Gastroesophageal sphincter (tissue), 4 donors: ENCODE results near the gene ZNF266. TPM values are rescaled to one million over a fixed set of nuclear protein-coding genes. Genes with fewer than 3 reads are reported as not detected.

Experiments
- ATAC-seq: fragments of 150-250 bp; one replicate; pipeline ENCODE4 v1.9.1; 2016; ENCODE audit warnings: mild to moderate bottlenecking, moderate library complexity
- H3K27ac ChIP-seq, 4 donors: fragments of 200-600 bp; sonication (generic) in 3 of 4; 1 replicate in 3 of 4; 2 replicates in 1 of 4; pipeline ENCODE4 v1.5.1; 2016 to 2019
- H3K27me3 ChIP-seq: fragments of 200-600 bp; sonication (generic); one replicate; pipeline ENCODE4 v1.5.1; 2019
- H3K36me3 ChIP-seq, 2 donors: fragments of 200-600 bp; sonication (generic); one replicate each; pipeline ENCODE4 v1.5.1; 2019; ENCODE audit warnings: control low read depth in 1 of 2
- H3K4me1 ChIP-seq, 3 donors: fragments of 200-600 bp; sonication (generic); 1 replicate in 2 of 3; 2 replicates in 1 of 3; pipeline ENCODE4 v1.5.1; 2016 to 2019; ENCODE audit warnings: control low read depth in 2 of 3
- H3K4me3 ChIP-seq, 2 donors: fragments of 200-600 bp; sonication (generic); one replicate each; pipeline ENCODE4 v1.5.1; 2019; ENCODE audit warnings: mild to moderate bottlenecking in 1 of 2, moderate library complexity in 1 of 2
- H3K9me3 ChIP-seq, 3 donors: fragments of 200-600 bp; sonication (generic); one replicate each; pipeline ENCODE4 v1.5.1; 2017 to 2019; ENCODE audit warnings: control low read depth in 2 of 3
- EP300 ChIP-seq: sonication (generic); formaldehyde crosslinking; IDR thresholded peaks from one replicate; pipeline ENCODE4 v1.6.1; 2017; ENCODE audit warnings: antibody characterized with exemption, mild to moderate bottlenecking
- POLR2A ChIP-seq, 2 donors: fragments of 450-650 bp; IDR thresholded peaks; one replicate each; pipeline ENCODE4 v1.6.1; 2017; ENCODE audit warnings: antibody characterized with exemption in 2 of 2, mild to moderate bottlenecking in 2 of 2, moderate library complexity in 1 of 2
- POLR2AphosphoS5 ChIP-seq: sonication (generic); formaldehyde crosslinking; IDR thresholded peaks from one replicate; pipeline ENCODE4 v1.6.1; 2017; ENCODE audit warnings: antibody characterized with exemption
- WGBS, 2 donors: methylation state at CpG; one replicate each; pipeline ENCODE4 v1.1.5; 2018; ENCODE audit warnings: low coverage in 1 of 2; 5-methylcytosine and 5-hydroxymethylcytosine counted together
- total RNA-seq, 4 donors: library from RNA; depleted of rRNA; stranded (reverse); fragments of >200 nt; gene quantifications; one replicate each; pipeline ENCODE4 v1.1.0, GENCODE V29; 2016
- TF ChIP-seq, protein P1 (sequence below), 4 experiments: fragments of 200-600 bp in 2 of 4; fragments of 450-650 bp in 2 of 4; sonication (generic) in 1 of 4; IDR thresholded peaks; one replicate each; pipeline ENCODE4 v1.5.1; 2017 to 2019; ENCODE audit warnings: antibody characterized with exemption in 4 of 4, mild to moderate bottlenecking in 2 of 4, moderate library complexity in 2 of 4

The ZNF266 gene
- total RNA-seq, 4 donors from 2014 or later, result 16.0 to 25.1 (median 20.8) TPM

DNA sequence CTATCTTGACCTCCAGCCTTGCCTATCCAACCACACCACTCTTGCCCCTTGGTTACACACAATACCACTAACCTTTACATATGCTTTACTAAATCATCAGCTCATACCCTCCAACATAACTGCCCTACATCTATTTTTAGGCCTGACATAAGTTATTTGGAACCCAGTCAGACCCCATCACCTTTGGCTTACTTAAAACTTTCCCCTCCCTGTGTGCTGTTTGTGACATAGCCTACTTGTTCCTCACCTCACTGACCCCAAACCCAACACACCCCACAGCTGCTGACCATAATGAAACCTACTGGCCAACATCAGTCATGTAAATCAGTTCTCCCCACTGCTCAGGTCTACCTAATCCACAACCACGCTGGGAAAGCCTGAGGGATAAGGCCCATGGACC, 4.9 kb downstream of the ZNF266 start:
- peaks cover 0 to 19% (median 0%) of the 10 kb centered on the region in 3 donors for H3K9me3 ChIP-seq
- H3K36me3 ChIP-seq, result peaks cover 0 to 85% of the 10 kb centered on the region in 2 donors
- H3K4me1 ChIP-seq, result peaks cover 0 to 16% (median 6%) of the 10 kb centered on the region in 3 donors
- H3K4me3 ChIP-seq, result no peak overlapping the region
- no peak overlapping the region for H3K27ac ChIP-seq
- no peaks in the 10 kb centered on the region for H3K27me3 ChIP-seq
- ATAC-seq, result no peak
- WGBS, 2 donors, result no CpG with 5 or more reads among the region's 1 CpG
- TF ChIP-seq, protein P1, sequence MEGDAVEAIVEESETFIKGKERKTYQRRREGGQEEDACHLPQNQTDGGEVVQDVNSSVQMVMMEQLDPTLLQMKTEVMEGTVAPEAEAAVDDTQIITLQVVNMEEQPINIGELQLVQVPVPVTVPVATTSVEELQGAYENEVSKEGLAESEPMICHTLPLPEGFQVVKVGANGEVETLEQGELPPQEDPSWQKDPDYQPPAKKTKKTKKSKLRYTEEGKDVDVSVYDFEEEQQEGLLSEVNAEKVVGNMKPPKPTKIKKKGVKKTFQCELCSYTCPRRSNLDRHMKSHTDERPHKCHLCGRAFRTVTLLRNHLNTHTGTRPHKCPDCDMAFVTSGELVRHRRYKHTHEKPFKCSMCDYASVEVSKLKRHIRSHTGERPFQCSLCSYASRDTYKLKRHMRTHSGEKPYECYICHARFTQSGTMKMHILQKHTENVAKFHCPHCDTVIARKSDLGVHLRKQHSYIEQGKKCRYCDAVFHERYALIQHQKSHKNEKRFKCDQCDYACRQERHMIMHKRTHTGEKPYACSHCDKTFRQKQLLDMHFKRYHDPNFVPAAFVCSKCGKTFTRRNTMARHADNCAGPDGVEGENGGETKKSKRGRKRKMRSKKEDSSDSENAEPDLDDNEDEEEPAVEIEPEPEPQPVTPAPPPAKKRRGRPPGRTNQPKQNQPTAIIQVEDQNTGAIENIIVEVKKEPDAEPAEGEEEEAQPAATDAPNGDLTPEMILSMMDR (IDR thresholded peaks at IDR 0.05), result no peak
- no peak for TF ChIP-seq EP300
- TF ChIP-seq POLR2A (IDR thresholded peaks at IDR 0.05), result no peak
- TF ChIP-seq POLR2AphosphoS5, result no peak

DNA sequence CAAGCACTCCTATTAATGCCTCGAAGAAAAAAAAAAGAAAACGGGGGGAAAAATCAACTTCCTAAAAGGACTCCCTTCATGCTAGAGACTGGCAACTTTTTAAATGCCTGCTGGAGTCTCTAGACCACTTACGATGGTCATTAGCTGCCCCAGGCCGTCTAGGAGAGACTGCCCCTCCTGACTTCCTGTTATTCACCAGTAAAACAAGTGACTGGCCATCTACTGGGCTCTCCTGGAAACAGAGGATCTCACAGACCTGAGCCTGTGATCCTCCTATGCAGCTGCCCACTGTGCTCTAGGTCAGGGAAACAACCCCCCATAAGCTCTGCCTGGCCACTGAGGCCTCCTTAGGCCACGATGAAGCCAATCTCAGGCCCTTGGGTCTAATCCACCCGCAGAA, 7.4 kb downstream of the ZNF266 start:
- peaks cover 0 to 39% (median under 1%) of the 10 kb centered on the region in 3 donors for H3K9me3 ChIP-seq
- no peaks in the 10 kb centered on the region for H3K27me3 ChIP-seq
- H3K27ac ChIP-seq, result no peak overlapping the region
- TF ChIP-seq, protein P1 (IDR thresholded peaks at IDR 0.05), result no peak
- TF ChIP-seq POLR2A (IDR thresholded peaks at IDR 0.05) (no peak), POLR2AphosphoS5 (no peak), EP300 (no peak)
- no peak for ATAC-seq
- peaks cover 0 to 100% of the 10 kb centered on the region in 2 donors for H3K36me3 ChIP-seq
- H3K4me1 ChIP-seq, result no peaks in the 10 kb centered on the region
- WGBS, 2 donors, result 65 to 80% methylated on average over 4 of the region's 6 CpGs
- H3K4me3 ChIP-seq, result no peak overlapping the region

DNA sequence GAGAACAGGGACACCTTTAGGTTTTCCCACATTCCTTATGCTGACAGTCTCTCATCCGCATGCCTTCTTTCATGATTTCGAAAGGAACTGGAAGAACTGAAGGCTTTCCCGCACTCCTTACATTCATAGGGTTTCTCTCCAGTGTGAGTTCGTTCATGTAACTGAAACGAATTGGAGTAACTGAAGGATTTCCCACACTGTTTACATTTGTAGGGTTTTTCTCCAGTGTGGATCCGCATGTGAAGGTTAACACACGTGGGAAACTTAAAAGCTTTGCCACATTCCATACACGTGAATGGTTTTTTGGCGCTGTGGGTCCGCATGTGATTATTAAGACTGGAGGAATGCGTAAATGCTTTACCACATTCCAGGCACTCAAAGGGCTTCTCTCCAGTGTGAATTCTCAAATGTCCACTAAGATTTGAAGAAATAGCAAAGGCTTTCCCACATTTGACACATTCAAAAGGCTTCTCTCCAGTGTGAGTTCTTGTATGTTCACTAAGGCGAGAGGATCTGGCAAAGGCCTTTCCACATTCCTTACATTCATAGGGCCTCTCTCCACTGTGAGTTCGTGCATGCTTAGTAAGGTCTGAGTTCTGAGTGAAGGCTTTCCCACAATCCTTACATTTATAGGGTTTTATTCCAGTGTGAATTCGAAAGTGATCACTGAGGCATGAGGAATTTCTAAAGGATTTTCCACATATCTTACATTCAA, 22.0 kb downstream of the ZNF266 start:
- no peak for ATAC-seq
- no peak for TF ChIP-seq POLR2AphosphoS5
- TF ChIP-seq, protein P1 (IDR thresholded peaks at IDR 0.05), result no peak
- no peak for TF ChIP-seq EP300
- no peak for TF ChIP-seq POLR2A (IDR thresholded peaks at IDR 0.05)
- peaks cover 10 to 98% (median 20%) of the 10 kb centered on the region in 3 donors for H3K9me3 ChIP-seq
- no peaks in the 10 kb centered on the region for H3K4me1 ChIP-seq
- no peak overlapping the region for H3K4me3 ChIP-seq
- no peak overlapping the region for H3K27ac ChIP-seq
- 95 to 98% methylated on average over 8 to 14 of the region's 14 CpGs for WGBS, 2 donors
- H3K27me3 ChIP-seq, result no peaks in the 10 kb centered on the region
- peaks cover 38 to 69% of the 10 kb centered on the region in 2 donors for H3K36me3 ChIP-seq

DNA sequence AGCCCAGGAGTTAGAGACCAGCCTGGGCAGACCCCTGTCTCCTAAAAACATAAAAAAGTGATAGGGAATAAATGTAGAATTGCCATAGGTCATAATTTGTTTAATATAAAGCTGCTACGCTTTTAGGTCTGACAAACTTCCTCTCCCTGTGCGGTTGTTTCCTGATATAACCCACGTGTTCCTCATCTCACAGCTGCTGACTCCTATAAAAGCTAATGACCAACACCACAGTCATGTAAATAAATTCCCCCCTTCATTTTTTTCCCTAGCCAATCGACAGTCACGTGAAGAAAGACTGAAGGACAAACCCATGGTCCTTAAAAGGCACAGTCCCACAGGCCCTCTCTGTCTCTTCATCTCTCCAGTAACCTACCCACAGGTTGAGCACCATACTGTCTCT, 27.5 kb downstream of the ZNF266 start:
- TF ChIP-seq EP300, result no peak
- no peak for TF ChIP-seq POLR2A (IDR thresholded peaks at IDR 0.05)
- TF ChIP-seq POLR2AphosphoS5, result no peak
- TF ChIP-seq, protein P1 (IDR thresholded peaks at IDR 0.05), result no peak
- Histone ChIP-seq H3K27ac (no peak overlapping the region), H3K4me1 (peaks cover 0 to 7% (median 0%) of the 10 kb centered on the region in 3 donors)

More for the DNA sequence above, 27.5 kb downstream of the ZNF266 start:
- H3K36me3 ChIP-seq, result peaks cover 0 to 26% of the 10 kb centered on the region in 2 donors
- no peak overlapping the region for H3K4me3 ChIP-seq
- no peaks in the 10 kb centered on the region for H3K27me3 ChIP-seq
- 77 to 78% methylated on average over 4 to 5 of the region's 5 CpGs for WGBS, 2 donors
- ATAC-seq, result no peak
- H3K9me3 ChIP-seq, result peaks cover 4 to 98% (median 9%) of the 10 kb centered on the region in 3 donors
